ENCODE data around the gene NAV1.
"Not testable (repeated sequence)": the region's sequence is repeated elsewhere in the genome, so short reads cannot be mapped to it uniquely, and the experiment has no call there.

The NAV1 gene

DNA sequence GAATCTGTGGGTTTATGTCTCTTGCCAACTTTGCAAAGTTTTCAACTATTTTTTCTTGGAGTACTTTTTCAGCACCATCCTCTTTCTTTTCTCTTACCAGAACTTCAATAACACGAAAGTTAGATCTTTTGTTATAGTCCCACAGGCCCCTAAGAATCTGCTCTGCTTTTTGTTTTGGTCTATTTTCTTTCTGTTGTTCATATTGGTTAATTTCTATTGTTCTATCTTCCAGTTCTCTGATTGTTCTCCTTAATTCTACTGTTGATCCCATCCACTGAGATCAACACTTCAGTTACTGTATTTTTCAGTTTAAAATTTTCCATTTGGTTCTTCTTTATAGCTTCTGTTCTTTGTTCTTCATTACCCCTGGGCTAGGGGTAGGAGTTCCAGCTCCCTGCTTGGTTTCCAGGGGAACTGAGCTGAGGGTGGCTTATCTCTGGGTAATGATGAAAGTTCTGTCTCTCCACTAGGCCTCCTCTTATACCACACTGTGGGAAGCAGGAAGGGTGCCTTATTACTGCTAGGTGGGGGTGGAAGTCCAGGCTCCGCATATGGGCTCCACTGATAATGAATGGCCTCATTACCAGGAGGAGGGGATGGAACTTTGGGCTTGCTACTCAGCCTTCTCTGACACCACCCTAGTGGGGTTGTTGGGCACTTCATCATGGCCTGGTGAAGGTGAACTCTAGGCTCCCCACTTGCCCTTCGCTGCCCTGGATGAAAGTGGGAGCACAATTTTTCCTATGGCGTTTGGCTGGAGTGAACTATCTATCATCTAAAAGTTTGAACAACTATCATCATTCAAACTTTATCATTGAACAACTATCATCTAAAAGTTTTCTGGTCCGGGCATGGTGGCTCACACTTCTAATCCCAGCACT is 39.3 kb downstream of the NAV1 start:
- Histone ChIP-seq H3K9ac (ENCODE audit: low read length) (no peak overlapping the region), H3K36me3 (ENCODE audit: control insufficient read depth, low read depth, low read length) (no peaks in the 10 kb centered on the region), H3K9me3 (ENCODE audit: control insufficient read depth, low read depth, low read length) (no peaks in the 10 kb centered on the region), H3K27ac (ENCODE audit: low read length) (no peak overlapping the region), H3K4me1 (ENCODE audit: control insufficient read depth, low read depth, low read length) (peaks cover 4% of the 10 kb centered on the region), H3K27me3 (ENCODE audit: control insufficient read depth, insufficient read depth, low read length) (no peaks in the 10 kb centered on the region), H3K4me3 (ENCODE audit: low read length) (no peak overlapping the region)

DNA sequence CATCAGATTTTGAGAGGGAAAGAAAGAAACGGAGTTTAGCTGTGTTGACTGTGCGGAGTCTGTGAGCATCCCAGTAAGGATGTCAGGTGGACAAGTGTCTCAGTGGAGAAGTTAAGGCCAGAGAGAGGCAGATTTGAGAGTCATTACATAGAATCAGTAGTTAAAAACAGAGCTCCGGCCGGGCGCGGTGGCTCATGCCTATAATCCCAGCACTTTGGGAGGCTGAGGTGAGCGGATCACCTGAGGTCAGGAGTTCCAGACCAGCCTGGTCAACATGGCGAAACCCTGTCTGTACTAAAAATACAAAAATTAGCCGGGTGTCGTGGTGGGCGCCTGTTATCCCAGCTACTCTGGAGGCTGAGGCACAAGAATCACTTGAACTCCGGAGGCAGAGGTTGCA is 42.4 kb downstream of the NAV1 start:
- not testable (repeated sequence) for H3K27ac ChIP-seq (ENCODE audit: low read length); H3K4me1 ChIP-seq (ENCODE audit: control insufficient read depth, low read depth, low read length); H3K4me3 ChIP-seq (ENCODE audit: low read length); H3K9me3 ChIP-seq (ENCODE audit: control insufficient read depth, low read depth, low read length); H3K36me3 ChIP-seq (ENCODE audit: control insufficient read depth, low read depth, low read length); H3K9ac ChIP-seq (ENCODE audit: low read length); H3K27me3 ChIP-seq (ENCODE audit: control insufficient read depth, insufficient read depth, low read length)

DNA sequence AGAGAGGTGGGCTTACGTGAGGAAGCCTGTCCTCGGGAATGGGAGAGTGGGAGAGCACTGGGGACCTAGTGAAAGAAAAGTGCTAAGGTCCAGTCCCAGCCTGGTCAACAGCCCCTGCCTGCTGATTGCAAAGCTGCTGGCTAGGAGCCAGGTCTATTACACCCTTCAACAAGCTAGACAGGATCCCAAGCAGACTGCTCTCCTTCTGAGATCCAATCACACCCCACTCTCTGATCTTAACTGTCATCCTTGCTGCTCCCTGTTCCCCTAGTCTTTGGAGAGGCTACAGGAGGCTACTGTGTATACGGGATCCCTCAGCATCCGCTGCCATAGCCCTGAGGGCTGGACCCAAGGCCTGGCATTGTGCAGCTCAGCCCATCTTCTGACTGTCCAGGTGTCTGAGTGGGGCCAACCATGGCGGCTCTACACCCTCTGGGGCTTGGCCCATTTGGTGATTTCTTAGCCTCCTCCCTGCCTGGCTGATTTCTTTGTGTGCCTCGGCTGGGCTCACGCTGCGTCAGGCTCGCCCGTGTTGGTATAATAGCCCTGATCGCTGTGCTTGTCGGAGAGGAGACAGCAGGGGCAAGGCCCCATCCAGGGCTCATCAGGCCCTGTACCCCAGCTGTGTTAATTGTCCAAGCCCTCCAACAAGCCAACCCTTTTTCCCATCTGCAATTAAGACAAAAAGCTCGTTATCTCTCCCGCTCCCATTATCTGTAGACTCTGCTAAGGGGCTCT is 43.9 kb downstream of the NAV1 start:
- H3K4me3 ChIP-seq (ENCODE audit: low read length), result no peak overlapping the region
- no peak overlapping the region for H3K9ac ChIP-seq (ENCODE audit: low read length)
- no peaks in the 10 kb centered on the region for H3K36me3 ChIP-seq (ENCODE audit: control insufficient read depth, low read depth, low read length)
- H3K9me3 ChIP-seq (ENCODE audit: control insufficient read depth, low read depth, low read length), result no peaks in the 10 kb centered on the region
- H3K27me3 ChIP-seq (ENCODE audit: control insufficient read depth, insufficient read depth, low read length), result no peaks in the 10 kb centered on the region
- H3K4me1 ChIP-seq (ENCODE audit: control insufficient read depth, low read depth, low read length), result peaks cover 8% of the 10 kb centered on the region
- H3K27ac ChIP-seq (ENCODE audit: low read length), result no peak overlapping the region

DNA sequence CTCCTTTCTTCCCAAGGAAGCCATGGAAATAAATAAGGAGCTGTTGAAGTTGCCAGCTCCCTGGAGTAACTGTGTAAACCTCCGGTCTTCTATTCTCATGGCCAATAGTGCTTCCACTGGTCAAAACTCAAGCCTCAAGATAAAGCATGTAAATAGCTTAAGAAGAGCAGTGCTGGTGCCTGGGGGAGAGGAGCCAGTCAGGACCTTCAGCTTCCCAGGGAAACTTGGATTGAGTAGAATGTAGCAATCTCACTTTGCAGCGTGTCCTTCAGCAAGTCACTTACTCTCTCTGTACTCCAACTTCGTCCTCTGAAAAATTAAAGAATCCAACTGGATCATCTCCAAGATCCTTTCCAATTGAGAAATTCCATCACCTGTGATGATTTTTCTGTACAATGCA is 44.7 kb downstream of the NAV1 start:
- H3K36me3 ChIP-seq (ENCODE audit: control insufficient read depth, low read depth, low read length), result no peaks in the 10 kb centered on the region
- no peaks in the 10 kb centered on the region for H3K9me3 ChIP-seq (ENCODE audit: control insufficient read depth, low read depth, low read length)
- no peak overlapping the region for H3K9ac ChIP-seq (ENCODE audit: low read length)
- no peaks in the 10 kb centered on the region for H3K27me3 ChIP-seq (ENCODE audit: control insufficient read depth, insufficient read depth, low read length)
- H3K27ac ChIP-seq (ENCODE audit: low read length), result no peak overlapping the region
- no peak overlapping the region for H3K4me3 ChIP-seq (ENCODE audit: low read length)
- peaks cover 8% of the 10 kb centered on the region for H3K4me1 ChIP-seq (ENCODE audit: control insufficient read depth, low read depth, low read length)

DNA sequence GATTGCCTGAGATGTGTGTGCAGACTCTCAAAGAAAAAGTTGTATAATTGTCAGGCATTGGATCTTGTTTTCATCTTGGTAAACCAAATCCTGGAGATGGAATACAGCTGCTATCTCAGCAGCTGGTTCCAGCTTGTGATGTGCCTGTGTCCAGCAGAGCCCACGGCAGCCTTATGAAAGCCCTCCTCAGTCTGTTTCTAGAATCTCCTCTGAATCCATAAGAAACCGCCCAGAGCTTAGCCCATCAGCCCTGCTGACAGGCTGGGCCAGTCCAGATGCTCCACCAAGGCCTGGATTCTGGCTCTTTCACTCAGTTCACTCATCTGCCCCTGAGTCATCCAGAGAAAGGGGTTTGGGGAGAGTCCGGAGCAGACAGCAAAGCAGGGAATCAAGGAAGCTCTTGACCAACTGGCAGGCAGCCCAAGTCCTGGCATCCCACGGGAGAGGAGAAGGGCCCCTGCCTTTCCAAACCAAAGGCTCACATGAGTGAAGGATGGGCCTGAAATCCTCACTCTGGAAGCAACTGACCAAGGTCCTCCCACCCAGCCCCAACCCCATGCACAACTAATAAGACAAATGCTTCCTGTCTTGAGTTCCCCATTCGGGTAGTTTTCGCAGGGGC is 45.7 kb downstream of the NAV1 start:
- no peak overlapping the region for H3K9ac ChIP-seq (ENCODE audit: low read length)
- no peaks in the 10 kb centered on the region for H3K27me3 ChIP-seq (ENCODE audit: control insufficient read depth, insufficient read depth, low read length)
- no peaks in the 10 kb centered on the region for H3K9me3 ChIP-seq (ENCODE audit: control insufficient read depth, low read depth, low read length)
- no peak overlapping the region for H3K4me3 ChIP-seq (ENCODE audit: low read length)
- no peak overlapping the region for H3K27ac ChIP-seq (ENCODE audit: low read length)
- H3K36me3 ChIP-seq (ENCODE audit: control insufficient read depth, low read depth, low read length), result no peaks in the 10 kb centered on the region
- H3K4me1 ChIP-seq (ENCODE audit: control insufficient read depth, low read depth, low read length), result peaks cover 8% of the 10 kb centered on the region

DNA sequence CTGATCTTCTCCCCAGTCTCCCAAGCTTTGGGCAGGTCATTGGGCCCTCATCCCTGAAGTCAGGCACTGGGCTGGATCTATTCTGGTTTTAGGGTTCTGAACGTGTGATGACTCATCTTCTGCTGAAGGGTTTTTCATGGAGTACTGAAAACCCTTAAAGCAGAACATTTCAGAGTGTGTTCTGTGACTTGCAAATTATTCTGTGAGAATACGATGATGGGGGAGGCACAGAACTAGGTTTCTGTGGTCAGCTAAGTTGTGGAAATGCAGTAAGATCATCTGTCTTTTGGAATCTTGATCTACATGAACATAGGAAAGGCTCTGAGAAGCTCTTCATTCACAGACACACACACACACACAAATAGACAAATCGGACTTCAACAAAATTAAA is 46.2 kb downstream of the NAV1 start:
- Histone ChIP-seq H3K27me3 (ENCODE audit: control insufficient read depth, insufficient read depth, low read length) (no peaks in the 10 kb centered on the region), H3K4me1 (ENCODE audit: control insufficient read depth, low read depth, low read length) (peaks cover 8% of the 10 kb centered on the region), H3K36me3 (ENCODE audit: control insufficient read depth, low read depth, low read length) (no peaks in the 10 kb centered on the region), H3K4me3 (ENCODE audit: low read length) (no peak overlapping the region), H3K9me3 (ENCODE audit: control insufficient read depth, low read depth, low read length) (no peaks in the 10 kb centered on the region), H3K9ac (ENCODE audit: low read length) (no peak overlapping the region), H3K27ac (ENCODE audit: low read length) (no peak overlapping the region)

DNA sequence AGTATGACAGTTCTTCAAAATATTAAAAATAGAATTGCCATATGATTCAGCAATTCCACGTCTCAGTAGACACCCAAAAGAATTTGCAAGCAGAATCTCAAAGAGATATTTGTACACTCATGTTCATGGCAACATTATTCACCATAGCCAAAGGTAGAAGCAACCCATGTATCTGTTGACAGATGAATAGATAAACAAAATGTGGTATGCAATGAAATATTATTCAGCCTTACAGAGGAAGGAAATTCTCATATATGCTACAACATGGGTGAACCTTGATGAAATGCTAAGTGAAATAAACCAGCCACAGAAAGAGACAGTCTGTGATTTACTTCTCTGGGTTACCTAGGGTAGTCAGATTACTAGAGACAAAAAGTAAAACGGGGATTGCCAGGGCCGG is 47.0 kb downstream of the NAV1 start:
- Histone ChIP-seq H3K9ac (ENCODE audit: low read length) (no peak overlapping the region), H3K27ac (ENCODE audit: low read length) (no peak overlapping the region), H3K9me3 (ENCODE audit: control insufficient read depth, low read depth, low read length) (no peaks in the 10 kb centered on the region), H3K36me3 (ENCODE audit: control insufficient read depth, low read depth, low read length) (no peaks in the 10 kb centered on the region), H3K4me1 (ENCODE audit: control insufficient read depth, low read depth, low read length) (peaks cover 12% of the 10 kb centered on the region), H3K4me3 (ENCODE audit: low read length) (no peak overlapping the region), H3K27me3 (ENCODE audit: control insufficient read depth, insufficient read depth, low read length) (no peaks in the 10 kb centered on the region)

DNA sequence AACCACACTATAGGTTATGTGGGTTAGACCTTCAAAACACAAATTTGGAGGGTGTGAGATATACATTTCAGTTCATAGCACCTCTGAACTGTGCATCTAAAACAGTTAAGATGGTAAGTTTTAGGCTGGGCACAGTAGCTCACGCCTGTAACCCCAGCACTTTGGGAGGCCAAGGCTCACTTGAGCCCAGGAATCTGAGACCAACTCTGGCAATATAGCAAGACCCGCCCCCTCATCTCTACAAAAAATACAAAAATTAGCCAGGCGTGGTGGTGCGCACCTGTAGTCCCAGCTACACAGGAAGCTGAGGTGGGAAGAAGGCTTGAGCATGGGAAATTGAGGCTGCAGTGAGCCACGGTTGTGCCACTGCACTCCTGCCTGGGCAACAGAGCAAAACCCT is 47.9 kb downstream of the NAV1 start:
- H3K36me3 ChIP-seq (ENCODE audit: control insufficient read depth, low read depth, low read length), result no peaks in the 10 kb centered on the region
- H3K9me3 ChIP-seq (ENCODE audit: control insufficient read depth, low read depth, low read length), result no peaks in the 10 kb centered on the region
- no peak overlapping the region for H3K27ac ChIP-seq (ENCODE audit: low read length)
- H3K9ac ChIP-seq (ENCODE audit: low read length), result no peak overlapping the region
- no peaks in the 10 kb centered on the region for H3K27me3 ChIP-seq (ENCODE audit: control insufficient read depth, insufficient read depth, low read length)
- no peak overlapping the region for H3K4me3 ChIP-seq (ENCODE audit: low read length)
- peaks cover 21% of the 10 kb centered on the region for H3K4me1 ChIP-seq (ENCODE audit: control insufficient read depth, low read depth, low read length)

DNA sequence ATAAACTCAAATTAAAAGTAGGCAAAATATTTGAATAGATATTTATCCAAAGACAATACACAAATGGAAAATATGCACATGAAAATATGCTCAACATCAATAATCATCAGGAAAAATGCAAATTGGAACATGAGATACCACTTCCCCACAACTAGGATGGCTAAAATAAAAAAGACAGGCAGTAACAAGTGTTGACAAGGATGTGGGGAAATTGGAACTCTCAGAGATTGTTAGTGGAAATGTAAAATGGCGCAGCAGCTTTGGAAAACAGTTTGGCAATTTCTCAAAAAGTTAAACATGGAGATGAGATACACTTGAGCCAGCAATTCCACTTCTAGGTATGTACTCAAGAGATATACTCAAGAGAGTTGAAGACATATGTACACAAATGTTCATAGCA is 48.8 kb downstream of the NAV1 start:
- Histone ChIP-seq H3K27me3 (ENCODE audit: control insufficient read depth, insufficient read depth, low read length) (no peaks in the 10 kb centered on the region), H3K9ac (ENCODE audit: low read length) (no peak overlapping the region), H3K4me1 (ENCODE audit: control insufficient read depth, low read depth, low read length) (peaks cover 29% of the 10 kb centered on the region), H3K36me3 (ENCODE audit: control insufficient read depth, low read depth, low read length) (no peaks in the 10 kb centered on the region), H3K4me3 (ENCODE audit: low read length) (no peak overlapping the region), H3K27ac (ENCODE audit: low read length) (no peak overlapping the region), H3K9me3 (ENCODE audit: control insufficient read depth, low read depth, low read length) (no peaks in the 10 kb centered on the region)
